ENCODE measurements around the gene RBM33. TPM values are rescaled to one million over a fixed set of nuclear protein-coding genes. Genes with fewer than 3 reads are reported as not detected.
A peak's percentile ranks its signal among the peaks of the same experiment; 100 is the strongest.

Gene RBM33
- total RNA-seq, 2 donors from 2014 or later: 86.8 to 87.1 TPM

DNA sequence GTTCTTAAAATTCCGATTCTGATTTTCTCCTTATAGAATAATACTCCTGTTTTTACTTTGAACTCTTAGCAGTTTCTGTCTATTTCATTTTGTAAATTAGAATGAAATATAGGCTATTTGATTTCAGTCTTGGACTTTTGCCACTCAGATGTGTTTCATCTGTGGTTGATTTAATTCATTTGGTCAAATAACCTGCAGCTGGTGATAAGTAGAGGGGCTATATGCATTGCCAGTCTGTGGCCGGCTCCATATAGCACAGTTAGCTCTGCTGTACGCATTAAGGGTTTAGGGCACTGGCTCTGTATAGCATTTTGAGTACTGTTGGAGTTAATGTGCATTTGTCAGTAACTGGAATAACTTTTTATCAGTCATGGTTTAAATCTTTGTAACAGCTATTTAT is 35.7 kb downstream of the RBM33 start:
- WGBS, 2 experiments (ENCODE audit: insufficient coverage in 1 of 2, insufficient read length in 1 of 2): 87 to 90% methylated on average over 2 to 3 of the region's 3 CpGs
- H3K27me3 ChIP-seq (ENCODE audit: control insufficient read depth, insufficient read depth, low read length, poor library complexity, severe bottlenecking): no peaks in the 10 kb centered on the region
- H3K27me3 Mint-ChIP-seq (ENCODE audit: insufficient read depth): no peaks in the 10 kb centered on the region

DNA sequence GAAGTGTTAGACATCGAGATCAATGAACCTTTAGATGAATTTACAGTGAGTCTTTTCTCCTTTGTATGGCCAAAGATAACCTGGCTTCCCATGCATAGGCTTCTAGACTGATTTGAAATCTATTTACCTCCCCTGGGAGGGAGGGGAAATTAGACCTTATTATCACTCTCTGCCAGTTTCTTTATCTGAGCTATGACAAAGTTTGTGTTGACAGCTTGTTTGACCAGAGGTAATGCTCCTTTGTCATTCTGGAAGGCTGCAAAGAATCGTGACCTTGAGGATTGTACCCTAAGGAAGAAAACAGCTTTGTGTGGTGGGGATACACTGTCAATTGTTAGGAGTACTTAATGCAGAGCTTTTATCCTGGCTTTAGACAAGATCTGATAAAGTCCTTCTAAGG is 36.4 kb downstream of the RBM33 start:
- no peak overlapping the region for H3K4me3 ChIP-seq (ENCODE audit: low read length)
- H3K27ac Mint-ChIP-seq: peak overlapping the region; percentile 62
- no peaks in the 10 kb centered on the region for H3K27me3 Mint-ChIP-seq (ENCODE audit: insufficient read depth)
- H3K9me3 ChIP-seq (ENCODE audit: control insufficient read depth, low read length): peaks cover 2% of the 10 kb centered on the region
- no peaks in the 10 kb centered on the region for H3K9me3 Mint-ChIP-seq
- H3K9ac ChIP-seq (ENCODE audit: extremely low read depth, low read length, poor library complexity, severe bottlenecking): no peak overlapping the region
- 37 to 71% methylated on average over 1 to 2 of the region's 2 CpGs for WGBS, 2 experiments (ENCODE audit: insufficient coverage in 1 of 2, insufficient read length in 1 of 2)
- DNase-seq: no peak
- peaks cover 82% of the 10 kb centered on the region for H3K4me1 Mint-ChIP-seq
- H3K4me3 Mint-ChIP-seq: peak overlapping the region; percentile 7
- H3K27me3 ChIP-seq (ENCODE audit: control insufficient read depth, insufficient read depth, low read length, poor library complexity, severe bottlenecking): no peaks in the 10 kb centered on the region
- TF ChIP-seq, protein P1, sequence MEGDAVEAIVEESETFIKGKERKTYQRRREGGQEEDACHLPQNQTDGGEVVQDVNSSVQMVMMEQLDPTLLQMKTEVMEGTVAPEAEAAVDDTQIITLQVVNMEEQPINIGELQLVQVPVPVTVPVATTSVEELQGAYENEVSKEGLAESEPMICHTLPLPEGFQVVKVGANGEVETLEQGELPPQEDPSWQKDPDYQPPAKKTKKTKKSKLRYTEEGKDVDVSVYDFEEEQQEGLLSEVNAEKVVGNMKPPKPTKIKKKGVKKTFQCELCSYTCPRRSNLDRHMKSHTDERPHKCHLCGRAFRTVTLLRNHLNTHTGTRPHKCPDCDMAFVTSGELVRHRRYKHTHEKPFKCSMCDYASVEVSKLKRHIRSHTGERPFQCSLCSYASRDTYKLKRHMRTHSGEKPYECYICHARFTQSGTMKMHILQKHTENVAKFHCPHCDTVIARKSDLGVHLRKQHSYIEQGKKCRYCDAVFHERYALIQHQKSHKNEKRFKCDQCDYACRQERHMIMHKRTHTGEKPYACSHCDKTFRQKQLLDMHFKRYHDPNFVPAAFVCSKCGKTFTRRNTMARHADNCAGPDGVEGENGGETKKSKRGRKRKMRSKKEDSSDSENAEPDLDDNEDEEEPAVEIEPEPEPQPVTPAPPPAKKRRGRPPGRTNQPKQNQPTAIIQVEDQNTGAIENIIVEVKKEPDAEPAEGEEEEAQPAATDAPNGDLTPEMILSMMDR (conservative IDR thresholded peaks at IDR 0.05): no peak
- H3K27ac ChIP-seq (ENCODE audit: low read depth, low read length): no peak overlapping the region
- peaks cover 29% of the 10 kb centered on the region for H3K4me1 ChIP-seq (ENCODE audit: control insufficient read depth, insufficient read depth, low read length)
- peaks cover 40% of the 10 kb centered on the region for H3K36me3 ChIP-seq (ENCODE audit: control insufficient read depth, insufficient read depth, low read length)
- peaks cover 28% of the 10 kb centered on the region for H3K36me3 Mint-ChIP-seq (ENCODE audit: low read depth)

More for the DNA sequence above, 35.7 kb downstream of the RBM33 start:
- no peak for DNase-seq
- Mint-ChIP-seq H3K9me3 (no peaks in the 10 kb centered on the region), H3K36me3 (ENCODE audit: low read depth) (peaks cover 22% of the 10 kb centered on the region), H3K27ac (peak overlapping the region; percentile 62), H3K4me3 (no peak overlapping the region), H3K4me1 (peaks cover 84% of the 10 kb centered on the region)
- Histone ChIP-seq H3K36me3 (ENCODE audit: control insufficient read depth, insufficient read depth, low read length) (peaks cover 33% of the 10 kb centered on the region), H3K9ac (ENCODE audit: extremely low read depth, low read length, poor library complexity, severe bottlenecking) (no peak overlapping the region), H3K4me1 (ENCODE audit: control insufficient read depth, insufficient read depth, low read length) (peaks cover 29% of the 10 kb centered on the region), H3K9me3 (ENCODE audit: control insufficient read depth, low read length) (no peaks in the 10 kb centered on the region), H3K27ac (ENCODE audit: low read depth, low read length) (no peak overlapping the region), H3K4me3 (ENCODE audit: low read length) (peak overlapping the region; percentile 14)
- TF ChIP-seq, protein P1 (conservative IDR thresholded peaks at IDR 0.05): no peak

DNA sequence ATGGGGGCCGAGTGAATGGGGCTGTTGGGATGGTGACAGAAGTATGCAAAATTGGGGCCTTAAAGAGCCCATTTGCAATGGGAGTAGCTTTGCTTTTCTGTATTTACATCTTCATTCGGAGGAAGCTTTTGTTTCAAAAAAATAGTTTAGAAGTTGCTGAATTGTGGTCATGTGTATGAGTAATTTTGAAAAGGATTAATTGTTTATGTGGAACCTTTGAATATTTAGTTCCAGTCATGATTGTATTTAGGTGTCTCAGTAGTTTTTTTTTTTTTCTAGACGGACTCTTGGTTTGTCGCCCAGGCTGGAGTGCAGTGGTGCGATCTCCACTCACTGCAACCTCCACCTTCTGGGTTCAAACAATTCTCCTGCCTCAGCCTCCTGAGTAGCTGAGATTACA is 37.2 kb downstream of the RBM33 start:
- H3K36me3 ChIP-seq (ENCODE audit: control insufficient read depth, insufficient read depth, low read length): peaks cover 44% of the 10 kb centered on the region
- H3K27me3 Mint-ChIP-seq (ENCODE audit: insufficient read depth): no peaks in the 10 kb centered on the region
- peak overlapping the region; percentile 7 for H3K4me3 Mint-ChIP-seq
- peaks cover 23% of the 10 kb centered on the region for H3K4me1 ChIP-seq (ENCODE audit: control insufficient read depth, insufficient read depth, low read length)
- WGBS, 2 experiments (ENCODE audit: insufficient coverage in 1 of 2, insufficient read length in 1 of 2): 87 to 96% methylated on average over 3 to 5 of the region's 5 CpGs
- peak overlapping the region; percentile 46 for H3K27ac Mint-ChIP-seq
- no peak overlapping the region for H3K4me3 ChIP-seq (ENCODE audit: low read length)
- no peak for DNase-seq
- H3K9me3 ChIP-seq (ENCODE audit: control insufficient read depth, low read length): peaks cover 6% of the 10 kb centered on the region
- peaks cover 34% of the 10 kb centered on the region for H3K36me3 Mint-ChIP-seq (ENCODE audit: low read depth)
- H3K27ac ChIP-seq (ENCODE audit: low read depth, low read length): no peak overlapping the region
- peaks cover 74% of the 10 kb centered on the region for H3K4me1 Mint-ChIP-seq
- TF ChIP-seq, protein P1 (conservative IDR thresholded peaks at IDR 0.05): no peak
- peaks cover 2% of the 10 kb centered on the region for H3K9me3 Mint-ChIP-seq
- H3K27me3 ChIP-seq (ENCODE audit: control insufficient read depth, insufficient read depth, low read length, poor library complexity, severe bottlenecking): no peaks in the 10 kb centered on the region
- H3K9ac ChIP-seq (ENCODE audit: extremely low read depth, low read length, poor library complexity, severe bottlenecking): no peak overlapping the region
